Neural cell (in vitro differentiated cells): ENCODE results near the gene ZNF618. TPM values are rescaled to one million over a fixed set of nuclear protein-coding genes. Genes with fewer than 3 reads are reported as not detected.

ENCODE experiments used
- H2AFZ ChIP-seq: fragments of 200-600, 300-800 bp; sonication (generic), shearing (Covaris generic); 2 replicates; pipeline ENCODE4 v1.6.0; 2014; ENCODE audit warnings: low read depth, mild to moderate bottlenecking, antibody characterized with exemption, low read length, moderate library complexity
- H3F3A ChIP-seq: fragments of 200-600 bp; shearing (Covaris generic); 2 replicates; pipeline ENCODE4 v1.6.1; 2016; ENCODE audit warnings: mild to moderate bottlenecking, moderate library complexity, mixed read lengths, antibody characterized with exemption, low read length; ENCODE audit not compliant: insufficient read depth, poor library complexity, severe bottlenecking
- H3K27ac ChIP-seq: fragments of 200-600, 300-800 bp; sonication (generic), shearing (Covaris generic); 2 replicates; pipeline ENCODE4 v1.5.1; 2014; ENCODE audit warnings: mild to moderate bottlenecking, low read length, moderate library complexity
- H3K27me3 ChIP-seq: fragments of 300-800, 200-600 bp; sonication (generic), shearing (Covaris generic); 2 replicates; pipeline ENCODE4 v1.6.0; 2014; ENCODE audit warnings: mild to moderate bottlenecking, low read depth, low read length, moderate library complexity; ENCODE audit not compliant: insufficient read depth
- H3K36me3 ChIP-seq: fragments of 300-800, 200-600 bp; sonication (generic), shearing (Covaris generic); 2 replicates; pipeline ENCODE4 v1.5.1; 2014; ENCODE audit warnings: mild to moderate bottlenecking, antibody characterized with exemption, low read length, moderate library complexity; ENCODE audit not compliant: insufficient read depth
- H3K4me2 ChIP-seq: fragments of 300-800, 200-600 bp; sonication (generic), shearing (Covaris generic); 2 replicates; pipeline ENCODE4 v1.6.0; 2014; ENCODE audit warnings: mild to moderate bottlenecking, low read length
- H3K4me3 ChIP-seq: fragments of 300-800, 200-600 bp; sonication (generic), shearing (Covaris generic); 2 replicates; pipeline ENCODE4 v1.5.1; 2014; ENCODE audit warnings: mild to moderate bottlenecking, low read length, moderate library complexity
- H3K79me2 ChIP-seq: fragments of 200-600 bp; shearing (Covaris generic); replicated peaks from 2 replicates; pipeline ENCODE4 v1.6.0; 2014; ENCODE audit warnings: mild to moderate bottlenecking, low read length, moderate library complexity; ENCODE audit not compliant: insufficient read depth
- H3K9ac ChIP-seq: fragments of 300-800, 200-600 bp; sonication (generic), shearing (Covaris generic); 2 replicates; pipeline ENCODE4 v1.6.1; 2016; ENCODE audit warnings: mild to moderate bottlenecking, low read length, mixed read lengths
- H3K9me2 ChIP-seq: fragments of 200-600 bp; shearing (Covaris generic); 2 replicates; pipeline ENCODE4 v1.6.1; 2016; ENCODE audit warnings: mild to moderate bottlenecking, low read length, mixed read lengths; ENCODE audit not compliant: insufficient read depth
- H3K9me3 ChIP-seq: fragments of 200-600, 300-800 bp; sonication (generic), shearing (Covaris generic); 2 replicates; pipeline ENCODE4 v1.6.1; 2016; ENCODE audit warnings: mild to moderate bottlenecking, mixed run types, low read length, moderate library complexity, mixed read lengths
- H4K20me1 ChIP-seq: fragments of 200-600 bp; shearing (Covaris generic); 2 replicates; pipeline ENCODE4 v1.6.1; 2016; ENCODE audit warnings: mild to moderate bottlenecking, mixed run types; ENCODE audit not compliant: insufficient read depth
- EP300 ChIP-seq: fragments of 450-650 bp; conservative IDR thresholded peaks from 2 replicates; pipeline ENCODE4 v1.6.1; 2014; ENCODE audit warnings: antibody characterized with exemption, mild to moderate bottlenecking, moderate library complexity; ENCODE audit not compliant: poor library complexity, severe bottlenecking
- EZH2 ChIP-seq: fragments of 200-600, 300-800 bp; shearing (Covaris generic), sonication (generic); IDR thresholded peaks from 2 replicates; pipeline ENCODE4 v1.6.1; 2014; ENCODE audit warnings: antibody characterized with exemption, low read length, borderline replicate concordance, mild to moderate bottlenecking; ENCODE audit not compliant: insufficient read depth, poor library complexity, severe bottlenecking
- MXI1 ChIP-seq: fragments of 450-650 bp; conservative IDR thresholded peaks from 2 replicates; pipeline ENCODE4 v1.6.1; 2014; ENCODE audit warnings: antibody characterized with exemption, mild to moderate bottlenecking; ENCODE audit not compliant: poor library complexity, severe bottlenecking
- POLR2AphosphoS5 ChIP-seq: IDR thresholded peaks from 2 replicates; pipeline ENCODE4 v1.6.1; 2012
- RAD21 ChIP-seq: fragments of 450-650 bp; conservative IDR thresholded peaks from 2 replicates; pipeline ENCODE4 v1.6.1; 2014; ENCODE audit warnings: antibody characterized with exemption, mild to moderate bottlenecking, moderate library complexity
- REST ChIP-seq: IDR thresholded peaks from 2 replicates; pipeline ENCODE4 v1.6.1; 2012; ENCODE audit warnings: borderline replicate concordance
- SMC3 ChIP-seq: fragments of 450-650 bp; conservative IDR thresholded peaks from 2 replicates; pipeline ENCODE4 v1.6.1; 2014; ENCODE audit warnings: antibody characterized with exemption, mild to moderate bottlenecking, moderate library complexity; ENCODE audit not compliant: poor library complexity
- TAF1 ChIP-seq: IDR thresholded peaks from 2 replicates; pipeline ENCODE4 v1.6.1; 2012; ENCODE audit warnings: low read depth
- polyA plus RNA-seq: library from polyadenylated mRNA; depleted of rRNA; stranded (reverse); fragments of >200 nt; gene quantifications from 2 replicates; pipeline ENCODE4 v1.2.3, GENCODE V29; 2014
- TF ChIP-seq, protein P1 (sequence below): fragments of 450-650 bp; IDR thresholded peaks from 2 replicates; pipeline ENCODE4 v1.5.1; 2014; ENCODE audit warnings: antibody characterized with exemption, mild to moderate bottlenecking, moderate library complexity; ENCODE audit not compliant: poor library complexity, severe bottlenecking

Gene ZNF618
- polyA plus RNA-seq, 1 donor from 2014 or later, result 7.1 TPM

- Histone ChIP-seq H3K79me2 (no peaks in the 10 kb centered on the region), H3K4me2 (no peak overlapping the region), H3K4me3 (no peak overlapping the region), H3K9me3 (peaks cover 5% of the 10 kb centered on the region), H4K20me1 (no peaks in the 10 kb centered on the region), H3K27me3 (peaks cover 27% of the 10 kb centered on the region), H3K27ac (no peak overlapping the region), H3K36me3 (no peaks in the 10 kb centered on the region), H3K9me2 (no peaks in the 10 kb centered on the region), H2AFZ (no peak overlapping the region), H3K9ac (no peak overlapping the region), H3F3A (no peaks in the 10 kb centered on the region)
- TF ChIP-seq REST (no peak), SMC3 (no peak), POLR2AphosphoS5 (no peak), EP300 (no peak), RAD21 (no peak), EZH2 (no peak), MXI1 (no peak), TAF1 (no peak)
- TF ChIP-seq, protein P1, sequence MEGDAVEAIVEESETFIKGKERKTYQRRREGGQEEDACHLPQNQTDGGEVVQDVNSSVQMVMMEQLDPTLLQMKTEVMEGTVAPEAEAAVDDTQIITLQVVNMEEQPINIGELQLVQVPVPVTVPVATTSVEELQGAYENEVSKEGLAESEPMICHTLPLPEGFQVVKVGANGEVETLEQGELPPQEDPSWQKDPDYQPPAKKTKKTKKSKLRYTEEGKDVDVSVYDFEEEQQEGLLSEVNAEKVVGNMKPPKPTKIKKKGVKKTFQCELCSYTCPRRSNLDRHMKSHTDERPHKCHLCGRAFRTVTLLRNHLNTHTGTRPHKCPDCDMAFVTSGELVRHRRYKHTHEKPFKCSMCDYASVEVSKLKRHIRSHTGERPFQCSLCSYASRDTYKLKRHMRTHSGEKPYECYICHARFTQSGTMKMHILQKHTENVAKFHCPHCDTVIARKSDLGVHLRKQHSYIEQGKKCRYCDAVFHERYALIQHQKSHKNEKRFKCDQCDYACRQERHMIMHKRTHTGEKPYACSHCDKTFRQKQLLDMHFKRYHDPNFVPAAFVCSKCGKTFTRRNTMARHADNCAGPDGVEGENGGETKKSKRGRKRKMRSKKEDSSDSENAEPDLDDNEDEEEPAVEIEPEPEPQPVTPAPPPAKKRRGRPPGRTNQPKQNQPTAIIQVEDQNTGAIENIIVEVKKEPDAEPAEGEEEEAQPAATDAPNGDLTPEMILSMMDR, result no peak
Measured at GRCh38 chr9:114099669-114100270, 223.7 kb downstream of the ZNF618 start.

DNA sequence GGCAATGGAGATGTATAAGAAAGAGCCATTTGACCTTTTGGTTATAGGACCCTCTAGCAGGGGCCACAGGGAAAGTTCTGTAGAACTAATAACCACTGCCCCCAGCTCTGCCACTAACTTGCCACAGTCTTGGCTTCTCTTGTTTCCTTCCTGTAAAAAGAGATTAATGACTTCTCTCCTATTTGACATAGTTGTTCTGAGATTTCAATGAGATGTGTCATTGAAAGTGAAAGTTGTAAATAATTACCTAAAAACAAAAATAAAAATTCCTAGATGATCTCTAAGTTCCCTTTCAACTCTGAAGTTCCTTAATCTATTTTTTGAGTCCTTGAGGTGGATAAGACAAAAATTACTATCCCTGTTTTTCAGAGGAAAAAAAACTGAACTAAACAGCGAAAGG is 224.4 kb downstream of the ZNF618 start:
- no peaks in the 10 kb centered on the region for H3F3A ChIP-seq
- H3K36me3 ChIP-seq, result no peaks in the 10 kb centered on the region
- peaks cover 5% of the 10 kb centered on the region for H3K9me3 ChIP-seq
- no peak overlapping the region for H3K9ac ChIP-seq
- TF ChIP-seq POLR2AphosphoS5 (no peak), EZH2 (no peak), REST (no peak), EP300 (no peak), TAF1 (no peak), SMC3 (no peak), MXI1 (no peak), RAD21 (no peak)
- TF ChIP-seq, protein P1, result no peak
- H3K4me3 ChIP-seq, result no peak overlapping the region
- H3K79me2 ChIP-seq, result no peaks in the 10 kb centered on the region
- H3K27me3 ChIP-seq, result peaks cover 27% of the 10 kb centered on the region
- H3K27ac ChIP-seq, result no peak overlapping the region
- H2AFZ ChIP-seq, result no peak overlapping the region
- no peaks in the 10 kb centered on the region for H4K20me1 ChIP-seq
- no peaks in the 10 kb centered on the region for H3K9me2 ChIP-seq
- no peak overlapping the region for H3K4me2 ChIP-seq
